GM19372 (cell line): ENCODE data around the gene PUS3.

Experiments
- ATAC-seq: cut with Tn5 transposase; IDR thresholded peaks from one replicate; pipeline ENCODE4 v1.9.1; 2021; ENCODE audit warnings: mild to moderate bottlenecking, low read depth, moderate library complexity; ENCODE audit not compliant: unreplicated experiment

Gene PUS3

DNA sequence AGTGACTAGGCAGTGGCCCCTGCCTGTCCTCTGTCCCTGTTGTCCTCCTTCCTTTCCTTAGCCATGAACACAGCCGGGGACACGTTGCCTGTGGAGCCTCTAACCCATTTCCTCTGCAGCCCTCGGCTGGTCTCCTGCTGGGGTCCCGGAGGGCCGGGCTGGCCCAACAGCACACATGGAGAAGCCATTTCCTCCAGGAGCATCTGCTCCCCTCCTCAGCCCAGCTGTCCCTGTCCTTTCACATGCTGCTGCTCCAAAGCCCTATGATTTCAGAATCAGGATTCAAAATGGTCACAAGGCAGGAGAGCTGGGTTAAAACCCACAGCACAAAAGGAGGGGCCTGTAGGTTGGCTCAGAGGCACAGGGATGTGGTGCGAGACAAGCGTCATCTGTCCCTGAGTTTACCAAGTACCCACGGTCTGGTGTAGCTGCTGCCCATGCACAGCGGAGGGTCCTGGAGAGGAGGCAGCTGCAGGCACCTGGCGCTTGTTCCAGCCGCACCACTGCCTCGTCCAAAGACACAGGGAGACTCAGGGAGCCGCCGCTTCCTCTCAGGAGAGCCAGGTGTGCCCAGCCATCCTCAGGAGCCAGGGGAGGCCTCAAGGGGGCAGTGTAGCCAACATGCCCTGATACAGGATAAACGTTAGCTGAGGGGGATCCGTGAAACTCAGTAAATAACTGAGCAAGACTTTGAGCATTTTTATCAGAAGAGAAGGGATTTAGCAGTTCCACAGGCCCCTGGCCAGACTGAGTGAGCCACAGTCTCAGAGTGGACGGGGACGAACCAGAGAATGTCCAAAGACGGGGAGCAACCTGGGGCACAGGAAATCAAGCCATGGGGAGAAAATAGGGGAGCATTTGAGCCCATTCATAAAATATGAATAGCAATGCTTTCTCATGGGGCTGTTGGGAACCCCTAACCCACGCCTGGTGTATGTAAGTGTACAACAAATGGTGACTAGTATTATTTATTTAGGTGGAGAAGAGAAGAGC, 38.9 kb upstream of the PUS3 start:
- no peak for ATAC-seq

DNA sequence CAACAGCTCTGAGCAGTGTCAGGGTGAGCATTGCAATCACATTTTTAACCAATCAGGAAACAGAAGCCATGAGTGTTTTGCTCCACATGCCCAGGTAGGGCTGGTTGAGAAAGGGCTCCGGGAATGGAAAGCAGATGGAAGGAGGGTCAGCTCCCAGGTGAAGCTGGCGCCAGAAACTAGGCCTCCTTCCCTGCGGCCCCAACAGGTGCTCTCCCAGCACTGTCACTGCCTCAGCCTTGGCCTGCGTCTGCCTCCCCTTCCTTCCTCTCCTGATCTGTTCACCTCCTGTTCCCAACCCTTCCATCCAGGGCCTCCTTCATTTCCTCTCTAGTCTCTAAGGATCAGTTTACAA, 38.2 kb upstream of the PUS3 start:
- ATAC-seq, result no peak

DNA sequence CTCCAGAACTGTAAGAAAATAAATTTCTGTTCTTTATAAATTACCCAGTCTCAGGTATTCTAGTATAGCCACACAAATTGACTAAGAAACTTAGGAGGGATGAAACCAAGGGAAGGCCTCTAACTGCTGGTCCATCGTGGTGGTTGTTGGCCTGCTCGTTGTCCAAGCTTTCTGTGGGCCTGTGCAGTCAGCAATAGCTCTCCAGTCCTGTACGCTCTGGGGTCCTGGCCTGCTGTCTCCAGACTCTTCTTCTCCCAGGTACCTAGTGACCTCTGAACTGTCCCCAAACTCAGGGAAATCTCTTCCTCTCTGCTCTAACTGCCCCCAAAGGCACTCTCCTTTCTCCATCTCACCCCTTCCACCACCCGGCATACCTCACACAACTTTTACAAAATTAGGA, 37.1 kb upstream of the PUS3 start:
- no peak for ATAC-seq

DNA sequence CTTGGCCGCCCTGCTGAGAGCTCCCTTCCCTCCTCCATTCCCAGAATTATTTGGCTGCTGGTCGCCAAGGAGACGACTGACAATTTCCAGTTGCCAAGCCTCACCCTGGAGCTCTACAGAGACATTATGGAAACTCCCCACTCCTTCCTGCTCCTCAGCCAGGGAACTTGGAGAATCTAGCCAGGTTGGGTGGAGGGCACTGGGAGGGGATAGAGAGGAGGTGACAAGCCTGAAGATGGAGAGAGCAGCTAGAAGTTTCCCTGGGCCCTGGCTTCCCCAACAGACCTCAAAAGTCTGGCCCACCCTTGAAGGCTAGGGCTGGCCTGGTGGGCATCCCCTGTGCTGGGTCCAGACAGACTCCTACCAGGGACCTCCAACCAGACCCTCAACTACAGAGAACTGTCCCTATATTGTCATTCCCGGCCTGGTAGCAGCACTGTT, 36.1 kb upstream of the PUS3 start:
- no peak for ATAC-seq

DNA sequence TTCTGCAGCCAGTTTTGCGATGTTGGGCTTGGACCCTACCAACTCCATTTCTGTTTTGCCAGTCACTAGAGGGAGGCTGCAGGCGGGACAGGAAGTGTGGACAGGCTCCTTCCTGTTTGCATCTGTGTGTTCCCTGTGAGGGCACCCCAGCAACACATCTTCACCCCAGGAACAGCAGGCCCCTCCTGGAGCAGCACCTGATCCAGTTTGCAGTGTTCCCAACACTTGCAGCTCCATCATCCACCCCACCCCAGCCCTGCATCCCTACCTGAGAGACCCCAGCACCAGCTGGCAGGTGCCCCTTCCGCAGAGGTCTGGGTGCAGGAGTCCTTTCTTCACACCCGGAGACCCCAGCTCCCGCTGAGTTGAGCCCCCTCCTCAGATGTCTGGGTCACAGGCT, 35.4 kb upstream of the PUS3 start:
- ATAC-seq, result no peak

DNA sequence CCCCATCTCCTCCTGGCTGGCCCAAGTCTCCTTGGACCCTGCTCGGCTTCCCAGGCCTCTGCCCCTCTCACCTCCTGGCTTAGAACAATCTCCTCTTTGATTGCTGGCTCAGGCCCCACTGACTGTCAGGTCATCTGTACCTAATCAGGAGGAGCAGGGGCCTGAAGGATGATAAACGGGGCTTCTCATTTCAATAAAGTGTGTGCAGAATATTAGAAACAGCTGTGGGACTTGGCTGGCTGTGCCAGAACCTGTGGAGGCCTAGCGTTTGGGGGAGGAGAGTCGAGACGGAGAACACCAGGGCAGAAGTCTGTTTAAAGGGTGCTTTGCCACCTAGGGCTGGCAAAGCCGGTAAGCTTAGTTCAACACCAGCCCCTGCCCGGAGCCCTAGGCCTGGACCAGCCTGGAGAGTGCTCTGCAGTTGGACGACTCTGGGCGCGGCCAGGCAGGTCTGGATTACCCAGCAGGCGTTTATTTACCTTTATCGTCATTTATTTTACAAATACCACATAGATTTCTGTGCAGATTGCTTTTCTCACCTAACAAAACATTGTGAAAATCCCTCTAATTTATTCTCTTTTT, 32.7 kb upstream of the PUS3 start:
- ATAC-seq, result no peak

DNA sequence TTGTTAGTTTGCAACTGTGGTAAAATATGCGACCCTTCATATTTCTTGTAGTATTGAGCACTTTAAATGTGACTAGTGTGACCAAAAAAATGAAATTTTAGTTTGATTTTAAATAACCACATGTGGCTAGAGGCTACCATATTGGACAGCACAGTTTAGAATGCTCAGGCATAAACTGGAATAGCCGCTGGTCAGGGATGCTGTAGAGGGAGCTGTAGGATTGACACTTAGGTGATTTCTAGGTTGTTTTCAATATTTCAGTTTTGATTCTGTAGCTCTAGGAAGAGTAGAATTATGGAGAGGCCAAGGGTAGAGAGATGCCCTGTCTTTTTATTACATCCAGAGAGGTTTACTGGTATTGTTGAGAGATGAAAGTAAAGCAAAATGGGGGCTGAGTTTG, 32.0 kb upstream of the PUS3 start:
- no peak for ATAC-seq

DNA sequence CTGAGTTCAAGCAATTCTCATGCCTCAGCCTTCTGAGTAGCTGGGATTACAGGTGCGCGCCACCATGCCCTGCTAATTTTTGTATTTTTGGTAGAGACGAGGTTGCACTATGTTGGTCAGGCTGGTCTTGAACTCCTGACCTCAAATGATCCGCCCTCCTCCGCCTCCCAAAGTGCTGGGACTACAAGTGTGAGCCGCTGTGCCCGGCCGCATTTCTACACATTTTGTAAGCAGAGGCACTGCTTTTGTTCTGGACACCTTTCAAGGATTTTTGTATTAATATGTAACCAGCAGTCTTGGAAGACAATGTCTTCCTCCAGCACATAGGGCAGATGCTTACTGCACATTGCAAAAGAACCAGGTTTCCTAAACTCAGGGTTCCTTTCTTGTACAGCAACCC, 31.5 kb upstream of the PUS3 start:
- no peak for ATAC-seq

DNA sequence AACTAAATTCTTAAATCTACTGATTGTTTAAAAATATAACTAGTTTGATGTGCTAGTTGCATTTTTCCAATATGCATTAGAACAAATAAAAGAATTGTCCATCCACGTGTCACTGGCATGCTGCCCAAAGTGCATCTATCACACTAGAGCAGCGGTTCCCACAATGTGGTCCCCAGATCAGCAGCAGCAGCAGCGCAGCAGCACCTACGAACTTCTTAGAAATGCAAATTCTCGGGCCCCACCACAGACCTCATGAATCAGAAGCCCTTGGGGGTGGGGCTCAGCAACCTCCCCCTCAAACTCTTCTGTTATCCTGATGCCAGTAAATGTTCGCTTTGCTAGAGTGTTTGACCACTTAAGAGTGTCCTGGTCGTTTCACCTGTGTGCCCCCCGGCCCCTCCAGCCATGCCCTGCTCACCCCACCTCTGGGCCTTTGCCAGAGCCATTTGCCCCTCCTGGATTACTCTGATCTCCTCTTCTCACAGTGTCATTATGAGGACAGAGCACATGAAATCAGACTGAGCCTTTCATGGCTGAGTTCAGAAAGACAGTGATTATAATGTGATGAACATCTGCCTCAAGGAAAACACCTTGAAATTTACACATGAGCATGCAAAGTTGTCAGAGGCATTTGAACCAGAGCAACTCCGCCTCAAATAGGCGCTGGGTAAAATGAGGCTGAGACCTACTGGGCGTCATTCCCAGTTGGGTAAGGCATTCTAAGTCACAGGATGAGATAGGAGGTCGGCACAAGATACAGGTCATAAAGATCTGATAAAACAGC, 30.2 kb upstream of the PUS3 start:
- ATAC-seq, result no peak

DNA sequence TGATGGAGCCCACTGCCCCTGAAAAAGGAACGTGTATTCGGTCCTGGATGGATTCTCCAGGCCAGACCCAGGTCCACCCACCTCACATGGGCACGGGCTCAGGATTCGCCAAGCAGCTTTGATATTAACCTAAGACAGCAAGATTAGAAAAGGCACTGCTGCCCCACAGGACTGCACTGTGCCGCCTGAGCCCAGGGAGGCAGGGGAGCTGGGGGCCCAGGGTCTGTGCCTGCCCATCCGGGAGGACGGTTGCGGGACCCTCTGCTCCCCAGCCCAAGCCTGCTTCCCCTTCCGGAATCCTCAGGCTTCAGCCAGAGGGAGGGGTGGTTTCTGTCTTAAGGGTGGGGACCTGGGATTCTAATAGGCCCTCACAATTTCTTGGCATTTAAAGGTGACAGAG, 29.3 kb upstream of the PUS3 start:
- ATAC-seq, result no peak

DNA sequence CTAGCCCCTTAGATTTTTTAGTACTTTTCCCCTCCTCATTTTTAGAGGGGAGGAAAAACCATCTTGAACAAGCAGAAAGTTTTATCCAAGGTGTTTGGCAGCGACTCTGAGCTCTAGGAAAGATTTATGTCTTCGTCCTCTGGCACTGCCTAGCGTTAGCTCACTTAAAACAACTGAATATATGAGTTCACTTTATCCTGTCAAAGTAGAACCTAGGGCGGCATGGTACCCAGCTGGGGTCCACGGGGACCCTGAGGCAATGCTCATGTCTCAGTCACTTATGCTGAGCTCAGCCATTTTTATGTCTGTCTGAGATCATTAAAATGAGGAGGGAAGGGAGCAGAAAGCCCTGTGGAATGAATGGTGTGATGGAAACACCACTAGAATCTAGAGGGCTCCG, 28.7 kb upstream of the PUS3 start:
- no peak for ATAC-seq

DNA sequence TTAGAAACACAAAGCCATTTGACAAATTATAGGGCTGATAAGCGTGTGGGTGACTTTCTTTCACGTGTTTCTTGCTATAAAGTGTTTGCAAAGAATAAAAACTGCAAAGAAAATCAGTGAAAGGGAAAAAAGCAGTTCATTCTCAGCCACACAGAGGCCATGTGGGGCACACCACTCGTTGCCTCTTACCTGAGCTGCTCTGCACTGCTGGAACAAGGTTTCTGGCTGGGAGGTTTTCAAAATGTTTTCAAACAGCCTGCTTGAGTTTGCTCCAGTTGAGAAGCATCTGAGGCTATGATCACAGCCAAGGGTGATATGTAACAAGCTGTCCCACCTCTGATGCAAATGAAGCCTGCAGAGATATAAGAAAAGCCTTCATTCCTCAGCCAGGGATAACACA, 28.1 kb upstream of the PUS3 start:
- ATAC-seq, result no peak

DNA sequence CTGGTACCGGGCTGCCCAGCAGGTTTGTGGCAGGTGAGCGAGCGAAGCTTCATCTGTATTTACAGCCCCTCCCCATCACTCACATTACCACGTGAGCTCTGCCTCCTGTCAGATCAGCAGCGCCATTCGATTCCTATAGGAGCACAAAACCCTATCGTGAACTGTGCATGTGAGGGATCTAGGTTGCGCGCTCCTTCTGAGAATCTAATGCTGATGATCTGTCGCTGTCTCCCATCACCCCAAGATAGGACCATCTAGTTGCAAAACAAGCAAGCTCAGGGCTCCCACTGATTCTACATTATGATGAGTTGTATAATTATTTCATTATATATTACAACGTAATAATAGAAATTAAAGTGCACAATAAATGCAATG, 27.1 kb upstream of the PUS3 start:
- no peak for ATAC-seq

DNA sequence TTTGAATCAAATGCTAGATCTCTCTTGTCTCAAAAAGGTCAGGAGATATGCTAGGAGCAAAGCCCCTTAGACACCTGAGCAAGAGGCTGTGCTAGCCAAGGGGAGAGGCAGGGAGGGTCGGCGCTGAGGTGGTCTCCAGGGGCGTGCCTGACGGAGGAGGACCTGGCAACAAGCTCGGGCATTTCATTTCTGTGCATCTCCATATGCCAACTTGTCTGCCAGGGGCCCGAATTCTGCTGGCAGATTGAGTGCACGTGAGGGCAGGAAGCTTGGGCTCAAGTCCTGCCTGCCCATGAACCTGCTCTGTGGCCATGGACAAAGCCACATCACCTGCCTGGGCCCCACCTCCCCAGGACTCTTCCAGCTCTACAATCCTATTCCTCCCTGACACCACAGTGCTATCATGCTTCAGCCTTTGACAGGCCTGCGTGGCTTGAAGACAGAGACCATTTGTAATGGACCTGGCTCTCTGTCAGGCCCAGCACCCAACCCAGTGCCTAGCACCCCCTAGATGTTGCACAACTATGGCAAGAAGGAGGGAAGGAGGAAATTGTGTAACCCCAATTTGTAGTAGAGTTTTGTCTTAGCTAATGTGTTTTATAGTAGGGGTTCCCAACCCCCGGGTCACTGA, 26.6 kb upstream of the PUS3 start:
- ATAC-seq, result no peak

DNA sequence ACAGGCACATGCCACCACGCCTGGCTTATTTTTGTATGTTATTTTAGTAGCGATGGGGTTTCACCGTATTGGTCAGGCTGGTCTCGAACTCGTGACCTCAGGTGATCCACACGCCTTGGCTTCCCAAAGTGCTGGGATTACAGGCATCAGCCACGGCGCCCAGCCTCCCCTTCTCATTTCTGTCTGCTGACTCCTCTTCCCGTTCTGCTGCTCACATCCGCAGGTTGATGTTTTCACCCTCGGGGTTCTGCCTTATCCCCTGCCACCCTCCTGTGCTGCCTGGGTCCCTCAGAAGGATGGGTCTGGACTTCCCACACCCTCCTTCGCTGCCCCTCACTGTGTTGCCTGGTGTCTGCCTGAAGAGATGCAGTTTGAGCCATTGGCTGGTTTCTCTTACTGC, 23.7 kb upstream of the PUS3 start:
- no peak for ATAC-seq

DNA sequence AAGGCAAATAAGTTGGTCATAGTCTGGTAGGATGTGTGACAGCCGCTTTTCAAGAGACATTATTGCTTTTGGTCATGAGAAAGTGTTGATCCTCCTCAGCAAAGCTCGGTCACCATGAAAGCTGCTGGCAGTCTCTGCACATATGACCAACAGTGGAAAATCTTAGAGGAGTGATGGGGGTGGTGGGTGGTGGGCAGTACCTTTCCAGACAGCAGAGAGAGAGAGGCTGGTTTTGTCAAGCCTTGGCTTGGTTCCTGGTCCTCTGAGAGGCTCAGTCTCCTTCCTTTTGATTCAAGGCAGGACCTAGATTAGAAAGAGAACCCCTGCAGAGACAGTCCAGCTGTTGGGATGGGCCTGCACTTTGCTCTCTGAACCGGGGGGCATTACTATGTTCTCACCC, 22.8 kb upstream of the PUS3 start:
- ATAC-seq, result no peak

DNA sequence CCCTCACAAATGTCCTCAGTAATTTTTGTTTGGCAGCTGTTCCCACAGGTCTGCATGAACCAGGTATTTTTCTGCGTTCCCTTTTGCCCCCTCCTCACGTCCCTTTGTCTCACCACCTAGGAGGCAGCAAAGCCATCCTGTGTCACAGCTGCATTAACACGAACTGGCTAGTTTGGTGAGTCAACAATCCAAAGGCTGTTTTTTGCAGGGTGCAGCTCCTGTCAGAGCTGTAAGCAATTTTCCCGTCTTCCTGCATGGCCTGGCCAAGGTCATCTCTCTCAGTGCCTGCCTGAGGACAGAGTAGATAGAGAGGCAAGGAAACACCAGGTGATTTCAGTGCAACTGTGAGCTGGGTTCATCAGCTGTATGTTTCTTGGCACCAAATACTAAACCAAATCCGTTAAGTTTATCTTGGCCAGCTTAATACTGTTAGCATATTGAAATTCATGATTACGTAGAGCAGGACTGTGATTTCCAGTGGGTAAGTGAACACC, 22.3 kb upstream of the PUS3 start:
- no peak for ATAC-seq

DNA sequence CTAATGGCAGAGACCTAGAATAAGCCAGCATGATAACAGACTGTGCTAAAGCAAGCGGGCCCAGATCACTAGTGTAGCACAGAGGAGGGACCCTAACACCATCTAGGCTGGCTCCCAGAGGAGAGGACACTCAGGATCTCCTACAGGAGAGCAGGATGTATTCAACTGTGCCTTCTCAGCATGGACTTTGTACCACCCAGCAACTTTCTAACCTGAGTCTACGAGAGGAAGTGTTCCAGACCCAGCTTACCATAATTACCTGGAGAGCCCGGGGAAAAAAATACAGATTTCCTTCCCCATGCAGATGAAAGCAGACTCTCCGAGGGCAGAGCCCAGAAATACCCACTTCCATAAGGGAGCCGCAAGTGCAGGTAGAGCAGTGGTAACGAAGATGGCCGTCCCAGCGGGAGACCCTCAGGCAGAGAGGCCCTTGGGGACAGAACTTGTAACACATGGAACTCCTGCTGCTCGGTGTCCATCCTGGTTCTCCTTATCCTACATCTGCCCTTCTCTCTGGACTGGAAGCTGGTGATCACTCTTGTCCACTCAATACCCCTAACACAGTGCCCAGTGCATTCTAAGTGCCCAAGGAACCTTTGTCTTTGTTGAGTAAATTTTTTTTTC, 21.5 kb upstream of the PUS3 start:
- no peak for ATAC-seq

DNA sequence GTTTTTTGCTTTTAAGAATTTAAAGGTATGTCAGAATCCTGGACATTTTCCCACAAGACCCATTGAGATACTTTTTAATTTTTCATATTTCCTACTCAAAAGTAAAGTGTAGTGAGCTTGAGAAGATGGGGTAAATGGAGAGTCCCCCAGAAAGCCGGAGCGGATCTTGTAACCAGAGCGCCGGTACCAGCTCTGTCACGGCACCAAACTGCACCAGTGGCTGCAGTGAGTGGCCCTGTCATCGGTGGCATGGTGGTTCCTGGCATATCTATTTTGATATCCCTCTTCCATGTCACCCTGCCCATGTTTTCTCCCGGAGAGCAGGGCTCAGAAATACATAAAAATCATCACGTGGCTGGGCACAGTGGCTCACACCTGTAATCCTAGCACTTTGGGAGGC, 20.6 kb upstream of the PUS3 start:
- no peak for ATAC-seq

DNA sequence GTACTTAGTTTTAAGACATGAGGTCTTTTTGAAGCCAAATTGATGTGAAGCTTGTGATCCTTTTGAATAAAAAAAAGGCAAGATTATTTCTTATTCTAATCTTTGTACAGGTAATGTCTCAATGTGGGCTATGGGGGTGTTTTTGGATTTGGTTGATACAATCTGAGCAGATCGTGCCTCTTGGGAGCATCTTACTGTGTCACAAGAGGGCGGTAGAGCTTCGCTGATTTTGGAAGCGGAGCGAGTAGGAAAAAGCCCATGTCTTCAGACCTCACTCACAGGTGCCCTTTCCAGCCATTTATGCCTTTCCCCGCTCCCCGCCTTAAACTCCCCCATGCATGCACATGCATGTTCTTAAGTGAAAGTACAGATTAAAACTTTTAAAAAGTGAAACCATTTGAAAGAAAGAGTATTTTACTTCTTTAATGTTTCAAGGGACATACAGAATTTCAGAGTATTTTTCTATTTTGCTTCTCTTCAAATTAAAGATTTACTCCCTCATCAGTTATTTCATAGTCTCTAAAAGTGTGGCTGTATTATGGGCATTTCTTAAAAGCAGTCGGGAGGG, 20.1 kb upstream of the PUS3 start:
- ATAC-seq, result no peak
